GM12873 (cell line): ENCODE measurements around the gene LDLRAD4.

ENCODE experiments used
- TF ChIP-seq, protein P1 (sequence below): IDR thresholded peaks from 2 replicates; pipeline ENCODE4 v1.5.1; 2012; ENCODE audit warnings: low read depth, mild to moderate bottlenecking, moderate library complexity, low read length, control low read depth; ENCODE audit not compliant: insufficient read depth; ENCODE audit errors: missing control alignments

LDLRAD4 gene

DNA sequence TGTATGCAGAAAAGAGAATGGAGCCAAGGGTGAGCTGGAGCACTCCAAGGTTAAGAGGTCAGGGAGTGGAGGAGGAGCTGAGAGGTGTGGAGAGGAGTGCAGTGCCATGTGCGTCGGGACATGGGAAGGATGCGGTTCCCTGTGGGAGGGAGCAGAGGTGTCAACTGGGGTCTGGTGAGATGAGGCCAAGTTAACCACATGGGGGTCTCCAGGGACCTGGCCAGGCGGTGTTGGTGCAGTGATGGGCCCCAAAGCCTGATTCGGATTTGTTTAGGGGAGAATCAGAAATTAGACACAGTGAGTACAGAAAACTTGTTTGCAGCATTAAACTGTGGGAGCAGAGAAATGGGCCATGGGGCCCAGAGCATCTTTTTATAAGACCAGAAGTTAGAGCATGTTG is 210.5 kb downstream of the LDLRAD4 start:
- TF ChIP-seq, protein P1, sequence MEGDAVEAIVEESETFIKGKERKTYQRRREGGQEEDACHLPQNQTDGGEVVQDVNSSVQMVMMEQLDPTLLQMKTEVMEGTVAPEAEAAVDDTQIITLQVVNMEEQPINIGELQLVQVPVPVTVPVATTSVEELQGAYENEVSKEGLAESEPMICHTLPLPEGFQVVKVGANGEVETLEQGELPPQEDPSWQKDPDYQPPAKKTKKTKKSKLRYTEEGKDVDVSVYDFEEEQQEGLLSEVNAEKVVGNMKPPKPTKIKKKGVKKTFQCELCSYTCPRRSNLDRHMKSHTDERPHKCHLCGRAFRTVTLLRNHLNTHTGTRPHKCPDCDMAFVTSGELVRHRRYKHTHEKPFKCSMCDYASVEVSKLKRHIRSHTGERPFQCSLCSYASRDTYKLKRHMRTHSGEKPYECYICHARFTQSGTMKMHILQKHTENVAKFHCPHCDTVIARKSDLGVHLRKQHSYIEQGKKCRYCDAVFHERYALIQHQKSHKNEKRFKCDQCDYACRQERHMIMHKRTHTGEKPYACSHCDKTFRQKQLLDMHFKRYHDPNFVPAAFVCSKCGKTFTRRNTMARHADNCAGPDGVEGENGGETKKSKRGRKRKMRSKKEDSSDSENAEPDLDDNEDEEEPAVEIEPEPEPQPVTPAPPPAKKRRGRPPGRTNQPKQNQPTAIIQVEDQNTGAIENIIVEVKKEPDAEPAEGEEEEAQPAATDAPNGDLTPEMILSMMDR: no peak

- TF ChIP-seq, protein P1: no peak
Measured at GRCh38 chr18:13429884-13430510, 211.4 kb downstream of the LDLRAD4 start.

DNA sequence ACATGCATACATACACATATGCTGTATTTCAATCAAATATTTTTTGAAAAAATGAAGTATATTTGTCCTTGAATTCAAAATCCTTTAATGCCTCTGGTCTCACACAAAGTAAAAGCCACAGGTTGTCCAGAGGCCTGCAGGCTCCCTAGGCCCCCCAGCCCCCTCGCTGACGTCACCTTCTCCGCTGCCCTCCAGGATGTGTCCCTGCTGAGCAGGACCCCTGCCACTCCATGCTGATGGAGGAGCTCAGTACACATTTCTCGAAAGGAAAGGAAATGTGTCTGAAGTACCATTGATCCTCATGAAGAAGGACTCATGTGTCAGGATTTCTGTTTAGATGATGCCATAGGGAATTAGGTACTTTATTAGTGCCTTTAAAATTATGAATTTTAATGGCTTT is 212.1 kb downstream of the LDLRAD4 start:
- TF ChIP-seq, protein P1: no peak

GRCh38 chr18:13431886-13432285 is 213.3 kb downstream of the LDLRAD4 start:
- TF ChIP-seq, protein P1: no peak

- TF ChIP-seq, protein P1: no peak
Measured at GRCh38 chr18:13433125-13433524, 214.6 kb downstream of the LDLRAD4 start.

DNA sequence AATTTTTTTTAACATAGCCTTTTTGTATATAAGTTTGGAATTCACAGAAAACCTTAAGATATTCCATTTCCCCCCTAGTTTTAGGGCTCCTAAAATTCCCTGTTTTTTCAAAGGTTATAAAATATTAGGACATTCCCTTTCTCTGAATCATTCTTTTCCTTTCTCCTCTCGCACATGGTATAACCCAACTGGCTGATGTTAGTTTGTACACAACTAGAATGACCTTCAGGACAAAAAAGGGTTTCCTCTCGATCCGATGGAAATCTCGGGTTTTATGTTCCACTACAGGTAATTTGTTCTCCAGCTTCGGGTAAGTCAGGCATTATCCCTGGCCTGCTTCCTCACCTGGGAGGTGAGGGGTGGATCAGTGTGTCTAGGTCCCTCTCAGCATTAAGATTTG is 215.1 kb downstream of the LDLRAD4 start:
- TF ChIP-seq, protein P1: no peak

DNA sequence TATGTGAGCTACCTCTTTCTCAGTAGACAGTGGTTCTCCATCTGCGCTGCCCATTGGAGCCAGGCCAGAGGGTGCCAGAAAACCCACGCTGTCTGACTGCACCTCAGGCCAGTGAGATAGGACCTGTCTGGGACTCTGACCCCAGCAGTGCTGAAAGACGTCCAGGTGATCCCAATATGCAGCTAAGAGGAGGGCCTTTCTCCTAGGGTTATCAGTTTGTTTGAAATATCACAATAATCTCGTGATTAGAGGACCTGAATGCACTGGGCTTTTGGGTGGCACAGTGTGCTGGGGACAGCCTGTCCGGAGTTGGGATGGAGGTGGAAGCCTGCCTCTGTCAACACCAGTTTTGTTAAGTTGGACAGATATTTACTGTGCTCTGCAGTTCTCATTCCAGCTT is 216.3 kb downstream of the LDLRAD4 start:
- TF ChIP-seq, protein P1: no peak
